ENCODE data around the gene HOXB4.

- TF ChIP-seq POLR2AphosphoS5 (IDR thresholded peaks at IDR 0.05; ENCODE audit: low read depth, low read length) (no peak), REST (IDR thresholded peaks at IDR 0.05; ENCODE audit: insufficient read depth in 1 of 2, low read depth in 2 of 2, low read length in 2 of 2) (no peak), SIN3A (IDR thresholded peaks at IDR 0.05; ENCODE audit: borderline replicate concordance, insufficient read depth, low read length) (no peak)
Observed at GRCh38 chr17:48593840-48594537, 15.8 kb upstream of the HOXB4 start.
